RWPE2 (cell line): ENCODE measurements around the gene JAML.

Experiments
- ATAC-seq: fragments of 200-7000 bp; cut with Tn5 transposase; 3 replicates; pipeline ENCODE4 v1.9.1; 2021; ENCODE audit warnings: low read depth
- DNase-seq: peaks from one replicate; pipeline ENCODE4 v3.0.0-alpha.2; 2020; ENCODE audit warnings: low spot score
- H3K27ac ChIP-seq: fragments of 450-650 bp; 2 replicates; pipeline ENCODE4 v1.5.1; 2017; ENCODE audit warnings: mild to moderate bottlenecking; ENCODE audit not compliant: poor library complexity, severe bottlenecking
- H3K27me3 ChIP-seq: fragments of 250-450 bp; sonication (Bioruptor Pico); 2 replicates; pipeline ENCODE4 v1.5.1; 2021; ENCODE audit warnings: mild to moderate bottlenecking, moderate library complexity; ENCODE audit not compliant: insufficient read depth, poor library complexity, severe bottlenecking
- H3K36me3 ChIP-seq: fragments of 250-450 bp; sonication (Bioruptor Pico); 2 replicates; pipeline ENCODE4 v1.5.1; 2020; ENCODE audit warnings: low read depth, mild to moderate bottlenecking, moderate library complexity
- H3K4me1 ChIP-seq: fragments of 250-450 bp; sonication (Bioruptor Pico); 2 replicates; pipeline ENCODE4 v1.5.1; 2021; ENCODE audit warnings: mild to moderate bottlenecking, moderate library complexity; ENCODE audit not compliant: insufficient read depth, poor library complexity, severe bottlenecking
- H3K4me3 ChIP-seq: fragments of 250-450 bp; sonication (Bioruptor Pico); 2 replicates; pipeline ENCODE4 v1.5.1; 2021; ENCODE audit warnings: mild to moderate bottlenecking, moderate library complexity; ENCODE audit not compliant: severe bottlenecking
- H3K9me3 ChIP-seq: fragments of 250-450 bp; sonication (Bioruptor Pico); 2 replicates; pipeline ENCODE4 v1.5.1; 2021; ENCODE audit warnings: mild to moderate bottlenecking, moderate library complexity; ENCODE audit not compliant: severe bottlenecking
- TF ChIP-seq, protein P1 (sequence below): fragments of 450-650 bp; IDR thresholded peaks from one replicate; pipeline ENCODE4 v1.5.1; 2017; ENCODE audit warnings: mild to moderate bottlenecking, moderate library complexity; ENCODE audit not compliant: poor library complexity, severe bottlenecking

The JAML gene

GRCh38 chr11:118234833-118235232 lies 10.0 kb upstream of the JAML start:
- TF ChIP-seq, protein P1, sequence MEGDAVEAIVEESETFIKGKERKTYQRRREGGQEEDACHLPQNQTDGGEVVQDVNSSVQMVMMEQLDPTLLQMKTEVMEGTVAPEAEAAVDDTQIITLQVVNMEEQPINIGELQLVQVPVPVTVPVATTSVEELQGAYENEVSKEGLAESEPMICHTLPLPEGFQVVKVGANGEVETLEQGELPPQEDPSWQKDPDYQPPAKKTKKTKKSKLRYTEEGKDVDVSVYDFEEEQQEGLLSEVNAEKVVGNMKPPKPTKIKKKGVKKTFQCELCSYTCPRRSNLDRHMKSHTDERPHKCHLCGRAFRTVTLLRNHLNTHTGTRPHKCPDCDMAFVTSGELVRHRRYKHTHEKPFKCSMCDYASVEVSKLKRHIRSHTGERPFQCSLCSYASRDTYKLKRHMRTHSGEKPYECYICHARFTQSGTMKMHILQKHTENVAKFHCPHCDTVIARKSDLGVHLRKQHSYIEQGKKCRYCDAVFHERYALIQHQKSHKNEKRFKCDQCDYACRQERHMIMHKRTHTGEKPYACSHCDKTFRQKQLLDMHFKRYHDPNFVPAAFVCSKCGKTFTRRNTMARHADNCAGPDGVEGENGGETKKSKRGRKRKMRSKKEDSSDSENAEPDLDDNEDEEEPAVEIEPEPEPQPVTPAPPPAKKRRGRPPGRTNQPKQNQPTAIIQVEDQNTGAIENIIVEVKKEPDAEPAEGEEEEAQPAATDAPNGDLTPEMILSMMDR, result no peak
- H3K27me3 ChIP-seq, result no peaks in the 10 kb centered on the region
- DNase-seq (no peak), ATAC-seq (no peak)
- no peak overlapping the region for H3K4me3 ChIP-seq
- no peaks in the 10 kb centered on the region for H3K9me3 ChIP-seq
- no peak overlapping the region for H3K27ac ChIP-seq
- no peaks in the 10 kb centered on the region for H3K4me1 ChIP-seq
- H3K36me3 ChIP-seq, result peaks cover 15% of the 10 kb centered on the region

DNA sequence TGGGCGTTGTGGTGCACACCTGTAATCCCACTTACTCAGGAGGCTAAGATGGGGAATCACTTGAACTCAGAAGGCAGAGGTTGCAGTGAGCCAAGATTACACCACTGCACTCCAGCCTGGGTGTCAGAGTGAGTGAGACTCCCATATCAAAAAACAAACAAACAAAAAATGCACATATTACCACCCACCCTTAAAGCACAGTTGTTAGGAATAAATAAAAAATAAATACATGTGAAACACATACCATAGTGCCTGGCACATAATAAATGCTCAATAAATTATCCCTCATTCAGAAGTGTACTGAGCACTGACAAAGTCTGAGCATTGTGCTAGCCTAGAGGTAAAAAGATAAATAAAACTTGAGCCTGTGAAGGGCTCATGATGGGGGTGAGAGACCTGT lies 9.0 kb upstream of the JAML start:
- no peak for DNase-seq
- no peaks in the 10 kb centered on the region for H3K9me3 ChIP-seq
- ATAC-seq, result no peak
- no peaks in the 10 kb centered on the region for H3K27me3 ChIP-seq
- H3K4me3 ChIP-seq, result no peak overlapping the region
- peaks cover 15% of the 10 kb centered on the region for H3K36me3 ChIP-seq
- no peak overlapping the region for H3K27ac ChIP-seq
- TF ChIP-seq, protein P1, result no peak
- no peaks in the 10 kb centered on the region for H3K4me1 ChIP-seq

GRCh38 chr11:118233377-118233776 lies 8.6 kb upstream of the JAML start:
- TF ChIP-seq, protein P1, result no peak
- DNase-seq (no peak), ATAC-seq (no peak)
- no peaks in the 10 kb centered on the region for H3K27me3 ChIP-seq
- H3K4me1 ChIP-seq, result no peaks in the 10 kb centered on the region
- no peaks in the 10 kb centered on the region for H3K9me3 ChIP-seq
- no peak overlapping the region for H3K27ac ChIP-seq
- peaks cover 12% of the 10 kb centered on the region for H3K36me3 ChIP-seq
- H3K4me3 ChIP-seq, result no peak overlapping the region

DNA sequence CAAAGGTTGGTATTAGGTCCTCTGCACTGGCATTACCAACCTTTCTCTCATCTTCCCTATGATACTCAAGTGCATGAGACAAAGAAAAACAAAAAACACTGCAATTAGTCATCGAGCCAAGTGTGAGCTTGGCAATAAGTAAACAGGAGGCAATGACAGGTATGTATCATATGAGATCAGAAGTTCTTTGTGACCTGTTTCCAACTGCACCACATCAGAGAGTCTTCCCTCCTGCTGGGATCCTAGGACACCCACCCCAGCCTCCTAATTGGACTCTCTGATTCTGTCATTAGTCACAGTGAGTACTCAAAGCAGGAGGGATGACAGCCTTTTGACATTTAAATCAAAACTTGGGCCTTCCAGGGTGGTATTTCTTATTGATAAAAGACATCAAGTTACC lies 7.8 kb upstream of the JAML start:
- no peak for DNase-seq
- Histone ChIP-seq H3K4me1 (no peaks in the 10 kb centered on the region), H3K27ac (no peak overlapping the region), H3K27me3 (no peaks in the 10 kb centered on the region), H3K36me3 (peaks cover 12% of the 10 kb centered on the region), H3K4me3 (no peak overlapping the region), H3K9me3 (no peaks in the 10 kb centered on the region)
- TF ChIP-seq, protein P1, result no peak
- no peak for ATAC-seq

DNA sequence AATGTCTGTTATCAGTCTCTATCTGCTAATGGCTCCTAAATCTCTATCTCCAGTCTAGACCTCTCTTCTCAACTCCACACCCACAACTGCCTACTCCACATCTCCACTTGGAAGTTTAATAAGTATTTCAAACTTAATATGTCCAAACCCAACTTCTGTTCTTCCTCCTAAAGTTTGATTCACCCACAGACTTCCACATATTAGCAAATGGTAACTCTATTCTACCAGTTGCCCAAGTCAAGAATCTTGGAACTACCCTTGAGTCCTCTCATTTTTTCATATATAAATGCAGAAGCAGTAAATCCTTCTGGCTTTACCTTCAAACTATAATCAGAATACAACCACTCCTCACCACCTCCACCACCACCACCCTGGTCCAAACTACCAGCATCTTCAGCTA lies 6.7 kb upstream of the JAML start:
- Histone ChIP-seq H3K27me3 (no peaks in the 10 kb centered on the region), H3K36me3 (peaks cover 12% of the 10 kb centered on the region), H3K9me3 (no peaks in the 10 kb centered on the region), H3K4me1 (no peaks in the 10 kb centered on the region), H3K27ac (no peak overlapping the region), H3K4me3 (no peak overlapping the region)
- ATAC-seq (no peak), DNase-seq (no peak)
- TF ChIP-seq, protein P1, result no peak
